Medulla oblongata (tissue), 1 donor: ENCODE measurements around the gene IGSF5.
"Not testable (repeated sequence)": the region's sequence is repeated elsewhere in the genome, so short reads cannot be mapped to it uniquely, and the experiment has no call there.

ENCODE experiments used
- DNase-seq: peaks from one replicate; pipeline ENCODE4 v3.0.0-alpha.2; 2015; ENCODE audit errors: extremely low spot score

The IGSF5 gene

DNA sequence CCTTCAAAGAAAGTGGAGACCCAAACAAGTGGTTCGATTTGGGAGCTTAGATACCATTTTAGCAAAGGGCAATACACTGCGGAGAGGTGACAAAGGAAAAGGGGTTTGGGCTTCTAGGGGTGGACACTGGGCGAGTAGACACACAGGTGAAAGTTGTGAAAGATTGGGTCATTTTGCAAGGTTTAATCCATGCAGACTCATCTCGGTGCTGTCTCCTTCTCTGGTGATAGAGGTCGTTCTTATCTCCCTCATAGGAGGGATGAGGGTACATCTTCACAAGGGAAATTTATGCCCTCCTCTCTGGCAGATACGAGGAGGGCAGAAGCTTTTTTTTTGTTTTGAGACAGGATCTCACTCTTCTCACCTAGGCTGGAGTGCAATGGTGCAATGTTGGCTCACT is 6.4 kb upstream of the IGSF5 start:
- DNase-seq, result no peak

DNA sequence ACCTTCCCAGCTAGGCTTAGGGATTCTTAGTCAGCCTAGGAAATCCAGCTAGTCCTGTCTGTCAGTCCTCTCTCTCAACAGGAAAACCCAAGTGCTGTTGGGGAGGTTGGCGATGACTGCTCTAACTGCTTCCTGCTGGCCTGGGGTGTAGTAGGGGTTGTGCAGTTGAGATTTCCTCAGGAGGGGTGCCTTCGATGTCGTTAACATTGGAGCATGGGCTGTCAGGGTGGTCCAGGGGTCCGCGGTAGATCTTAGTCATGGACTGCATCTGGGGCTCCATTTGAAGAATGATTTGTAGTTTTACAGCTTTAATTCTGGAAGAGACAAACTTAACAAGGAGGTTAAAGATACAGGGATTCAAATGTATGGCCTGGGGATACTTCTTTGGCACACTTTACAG is 5.5 kb upstream of the IGSF5 start:
- not testable (repeated sequence) for DNase-seq

- not testable (repeated sequence) for DNase-seq
Observed at GRCh38 chr21:39742561-39742960, 2.4 kb upstream of the IGSF5 start.

GRCh38 chr21:39745332-39745731 is 349 bp downstream of the IGSF5 start:
- DNase-seq, result not testable (repeated sequence)

DNA sequence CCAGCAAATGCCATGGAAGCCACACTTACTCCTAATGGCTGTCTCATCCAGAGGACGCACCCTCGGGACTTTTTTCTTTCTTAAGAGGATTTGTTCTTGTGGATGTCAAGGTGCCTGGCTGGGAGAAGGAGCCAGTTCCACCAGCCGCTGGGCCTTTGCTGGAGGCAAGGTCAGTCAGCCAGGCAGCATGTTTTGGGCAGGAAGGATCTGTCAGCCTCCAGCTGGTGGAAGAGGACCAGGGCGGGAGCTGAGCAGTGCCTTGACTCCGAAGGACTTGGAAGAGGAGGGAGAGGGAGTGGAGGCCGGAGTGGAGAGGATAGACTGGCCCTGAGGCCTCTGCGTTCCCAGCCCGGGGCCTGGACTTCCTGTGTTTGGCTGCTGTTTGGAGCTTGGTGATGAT is 5.7 kb downstream of the IGSF5 start:
- DNase-seq, result no peak

GRCh38 chr21:39754811-39755210 is 9.8 kb downstream of the IGSF5 start:
- DNase-seq, result no peak

- no peak for DNase-seq
Observed at GRCh38 chr21:39756285-39756684, 11.3 kb downstream of the IGSF5 start.

GRCh38 chr21:39763272-39763970 is 18.4 kb downstream of the IGSF5 start:
- no peak for DNase-seq

DNA sequence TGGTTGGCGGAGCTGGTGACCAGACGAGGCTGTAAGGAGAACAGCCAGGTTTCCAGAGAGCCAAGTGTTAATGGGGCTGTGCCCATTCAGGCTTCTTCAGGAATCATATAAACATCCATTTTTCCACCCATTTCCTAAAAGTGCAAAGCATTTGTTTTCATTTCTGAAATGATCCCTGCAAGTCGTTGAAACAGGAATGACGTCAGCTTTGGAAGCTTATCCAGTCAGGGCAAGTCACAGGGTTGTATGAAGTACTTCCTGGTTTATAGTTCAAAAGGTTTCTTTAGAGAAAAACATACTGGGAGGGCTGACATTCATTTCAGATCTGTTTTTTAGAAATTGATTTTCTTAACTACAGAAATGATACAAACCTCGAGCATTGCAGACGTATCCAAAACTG is 29.2 kb downstream of the IGSF5 start:
- DNase-seq, result no peak

DNA sequence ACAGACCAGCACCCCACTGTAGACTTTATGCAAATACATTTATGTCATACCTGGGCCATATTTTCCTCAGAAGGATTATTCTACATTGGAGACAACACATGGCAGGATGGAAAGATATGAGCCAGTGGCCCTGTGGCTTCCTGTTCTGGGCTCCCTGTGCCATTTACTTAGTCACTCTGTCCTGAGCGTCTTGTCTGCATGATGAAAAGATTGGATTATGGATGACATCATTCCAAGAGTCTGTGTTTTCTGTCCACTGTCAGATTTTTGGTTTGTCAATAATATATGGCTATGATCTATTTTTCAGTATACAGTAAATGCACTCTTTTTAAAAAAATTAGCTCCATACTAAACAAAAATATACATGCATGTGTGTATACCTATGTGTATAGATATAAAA is 30.8 kb downstream of the IGSF5 start:
- no peak for DNase-seq

DNA sequence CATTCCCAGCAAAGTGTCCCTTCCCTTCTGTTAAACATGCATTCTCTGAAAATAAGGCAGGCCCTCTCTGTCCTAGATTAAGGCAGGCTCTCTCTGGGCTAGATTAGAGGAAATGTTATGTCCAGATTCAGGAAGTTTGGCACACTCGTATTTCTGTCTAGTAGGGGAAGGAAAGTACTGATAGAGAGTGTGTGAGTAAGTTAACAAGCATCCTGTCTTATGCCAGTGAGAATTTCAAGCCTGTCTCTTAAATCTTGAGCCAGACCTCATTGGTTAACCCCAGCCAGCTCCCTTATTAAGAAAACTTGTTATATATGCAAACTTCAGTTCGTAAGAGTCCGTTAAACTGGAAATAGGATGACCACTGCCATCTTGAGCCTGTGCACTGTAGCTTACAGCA is 31.6 kb downstream of the IGSF5 start:
- no peak for DNase-seq

GRCh38 chr21:39781331-39781730 is 36.3 kb downstream of the IGSF5 start:
- DNase-seq, result no peak

- peak; percentile 86 for DNase-seq
Observed at GRCh38 chr21:39788383-39788782, 43.4 kb downstream of the IGSF5 start.

DNA sequence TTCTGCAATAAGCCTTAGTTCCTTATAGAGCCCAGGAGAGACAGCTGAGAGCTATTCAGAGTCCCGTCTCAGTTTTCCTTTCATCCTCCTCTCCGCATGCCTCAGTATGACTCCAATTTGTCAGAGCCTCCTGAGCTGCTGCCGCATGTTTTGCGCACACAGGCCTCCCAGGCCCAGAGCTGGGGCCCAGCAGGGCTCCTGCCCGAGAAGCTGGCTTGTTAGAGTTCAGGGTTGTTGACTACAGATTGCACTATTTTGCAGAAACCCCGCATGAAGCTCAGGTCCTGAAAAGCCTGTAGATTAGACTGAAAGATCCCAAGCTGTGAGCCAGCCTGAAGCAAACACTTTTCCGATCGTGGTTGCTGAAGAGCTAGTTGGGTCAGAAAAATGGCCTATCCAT is 51.5 kb downstream of the IGSF5 start:
- DNase-seq, result no peak

DNA sequence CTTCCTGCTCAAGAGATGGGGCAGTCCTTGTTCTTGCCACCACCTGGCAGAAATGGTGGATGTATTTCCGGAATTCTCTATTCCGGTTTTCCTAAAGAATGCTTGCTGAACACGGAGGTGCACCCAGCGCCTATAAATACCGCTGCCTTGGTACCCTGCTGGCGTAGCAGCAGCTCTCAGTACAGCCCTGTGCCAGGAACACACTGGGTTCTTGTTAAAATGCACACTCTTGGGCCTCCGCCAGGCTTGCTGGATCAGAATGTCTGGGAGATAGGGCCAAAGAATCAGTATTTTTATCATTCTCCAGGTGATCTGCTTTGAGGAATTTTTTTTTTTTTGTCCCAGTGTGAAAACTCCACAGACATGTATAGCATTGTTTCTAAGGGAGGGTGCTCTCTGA is 54.2 kb downstream of the IGSF5 start:
- DNase-seq, result peak; percentile 21

GRCh38 chr21:39800311-39800710 is 55.3 kb downstream of the IGSF5 start:
- no peak for DNase-seq

GRCh38 chr21:39802217-39802616 is 57.2 kb downstream of the IGSF5 start:
- no peak for DNase-seq

GRCh38 chr21:39803393-39803792 is 58.4 kb downstream of the IGSF5 start:
- DNase-seq, result no peak

- DNase-seq, result no peak
Observed at GRCh38 chr21:39804240-39804639, 59.3 kb downstream of the IGSF5 start.

DNA sequence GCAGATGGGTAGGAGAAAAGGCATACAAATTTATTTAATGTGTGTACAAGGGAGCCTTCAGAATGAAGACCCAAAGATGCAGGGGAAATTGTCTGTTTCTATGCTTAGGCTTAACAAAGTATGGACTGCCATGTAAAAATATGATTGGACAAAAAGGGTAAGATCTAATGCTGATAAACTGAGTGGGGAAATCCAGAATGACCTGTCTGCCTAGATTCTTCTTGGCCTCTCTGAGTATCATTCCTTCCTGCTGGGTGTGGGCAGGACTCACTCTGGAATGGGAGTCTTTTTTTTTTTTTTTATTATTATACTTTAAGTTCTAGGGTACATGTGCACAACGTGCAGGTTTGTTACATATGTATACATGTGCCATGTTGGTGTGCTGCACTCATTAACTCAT is 61.0 kb downstream of the IGSF5 start:
- DNase-seq, result no peak

GRCh38 chr21:39807738-39808137 is 62.8 kb downstream of the IGSF5 start:
- DNase-seq, result no peak

DNA sequence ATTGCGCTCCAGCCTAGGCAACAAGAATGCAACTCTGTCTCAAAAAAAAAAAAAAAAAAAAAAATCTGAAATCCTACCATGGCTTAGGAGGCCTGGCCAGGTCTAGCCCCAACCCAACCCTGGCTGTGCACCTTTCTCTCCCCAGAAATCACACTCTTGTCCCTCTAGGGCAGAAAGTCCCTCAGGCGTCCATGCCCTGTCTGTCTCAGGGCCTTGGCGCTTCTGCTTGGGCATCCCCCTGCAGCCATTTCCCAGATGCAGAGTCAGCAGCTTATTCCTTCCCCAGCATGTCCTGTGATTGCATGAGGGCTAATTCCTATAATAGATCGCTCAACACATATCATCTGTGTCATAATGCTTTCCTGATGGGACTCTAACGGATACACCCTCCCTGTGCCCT is 65.0 kb downstream of the IGSF5 start:
- no peak for DNase-seq

- no peak for DNase-seq
Observed at GRCh38 chr21:39812983-39813382, 68.0 kb downstream of the IGSF5 start.

DNA sequence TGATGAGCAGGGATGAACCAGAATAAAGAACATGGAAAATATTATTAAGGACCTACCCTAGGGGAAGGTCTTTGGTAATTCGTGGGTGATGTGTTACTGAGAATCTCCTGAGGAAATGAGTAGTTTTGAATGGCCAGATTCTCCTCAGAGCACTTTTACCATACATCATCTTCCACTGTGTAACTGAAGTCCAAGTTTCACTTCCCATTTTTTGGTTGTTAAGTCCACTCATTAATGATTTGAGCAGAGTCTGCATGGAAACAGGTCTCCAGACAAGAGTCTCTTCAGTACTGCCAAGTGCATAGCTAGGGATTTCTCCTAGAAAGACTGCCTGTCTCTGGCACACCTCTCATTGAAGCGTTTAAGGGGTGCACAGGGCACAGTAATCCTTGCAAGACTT is 73.6 kb downstream of the IGSF5 start:
- DNase-seq, result no peak
